ENCODE results near the gene SGPP1. TPM values are rescaled to one million over a fixed set of nuclear protein-coding genes. Genes with fewer than 3 reads are reported as not detected.
"Not testable (repeated sequence)": the region's sequence is repeated elsewhere in the genome, so short reads cannot be mapped to it uniquely, and the experiment has no call there.

The SGPP1 gene
- total and polyA plus RNA-seq, 3 donors from 2014 or later = 16.9 to 30.1 (median 27.6) TPM

- H3K36me3 ChIP-seq (ENCODE audit: low read depth, missing control alignments) = no peaks in the 10 kb centered on the region
- TF ChIP-seq POLR2A (IDR thresholded peaks at IDR 0.05) (no peak), CTCF (IDR thresholded peaks at IDR 0.05) (no peak)
- H3K27me3 ChIP-seq = no peaks in the 10 kb centered on the region
- H3K27ac ChIP-seq = no peak overlapping the region
- H3K4me3 ChIP-seq = no peak overlapping the region
- intact Hi-C loops (cut with DNase I; ENCODE audit: low total_unique reads) = no loop called here
- no peaks in the 10 kb centered on the region for H3K9me3 ChIP-seq
- H3K4me1 ChIP-seq = no peaks in the 10 kb centered on the region
- no peak for DNase-seq
- WGBS, 2 donors = 88 to 91% methylated on average over 4 of the region's 4 CpGs
Measured at GRCh38 chr14:63705561-63706070, 22.2 kb downstream of the SGPP1 start.

- DNase-seq; H3K9me3 ChIP-seq; H3K27me3 ChIP-seq; H3K36me3 ChIP-seq (ENCODE audit: low read depth, missing control alignments); H3K4me1 ChIP-seq; H3K27ac ChIP-seq; intact Hi-C loops (cut with DNase I; ENCODE audit: low total_unique reads); H3K4me3 ChIP-seq: not testable (repeated sequence)
- 92 to 97% methylated on average over 4 of the region's 4 CpGs for WGBS, 2 donors
Measured at GRCh38 chr14:63702530-63702929, 25.3 kb downstream of the SGPP1 start.

GRCh38 chr14:63701606-63702299 is 26.1 kb downstream of the SGPP1 start:
- Histone ChIP-seq H3K9me3 (no peaks in the 10 kb centered on the region), H3K4me3 (no peak overlapping the region), H3K27ac (no peak overlapping the region), H3K27me3 (no peaks in the 10 kb centered on the region), H3K36me3 (ENCODE audit: low read depth, missing control alignments) (no peaks in the 10 kb centered on the region), H3K4me1 (no peaks in the 10 kb centered on the region)
- TF ChIP-seq CTCF (IDR thresholded peaks at IDR 0.05) = no peak
- intact Hi-C loops (cut with DNase I; ENCODE audit: low total_unique reads) = no loop called here
- DNase-seq = no peak
- 97 to 98% methylated on average over 2 of the region's 2 CpGs for WGBS, 2 donors

GRCh38 chr14:63692310-63693020 is 35.4 kb downstream of the SGPP1 start:
- no peak for DNase-seq
- WGBS, 2 donors = 87 to 97% methylated on average over 5 of the region's 5 CpGs
- Histone ChIP-seq H3K36me3 (ENCODE audit: low read depth, missing control alignments) (no peaks in the 10 kb centered on the region), H3K27me3 (no peaks in the 10 kb centered on the region), H3K27ac (no peak overlapping the region), H3K4me1 (no peaks in the 10 kb centered on the region), H3K9me3 (no peaks in the 10 kb centered on the region), H3K4me3 (no peak overlapping the region)
- TF ChIP-seq POLR2A (IDR thresholded peaks at IDR 0.05) = no peak
- TF ChIP-seq CTCF (IDR thresholded peaks at IDR 0.05) = no peak
- intact Hi-C loops (cut with DNase I; ENCODE audit: low total_unique reads) = no loop called here

GRCh38 chr14:63689132-63689531 is 38.7 kb downstream of the SGPP1 start:
- DNase-seq = no peak
- 76 to 82% methylated on average over 3 of the region's 3 CpGs for WGBS, 2 donors
- no peak for TF ChIP-seq CTCF (IDR thresholded peaks at IDR 0.05)
- TF ChIP-seq POLR2A (IDR thresholded peaks at IDR 0.05) = no peak
- Histone ChIP-seq H3K4me3 (no peak overlapping the region), H3K27me3 (no peaks in the 10 kb centered on the region), H3K9me3 (no peaks in the 10 kb centered on the region), H3K27ac (no peak overlapping the region), H3K36me3 (ENCODE audit: low read depth, missing control alignments) (no peaks in the 10 kb centered on the region), H3K4me1 (no peaks in the 10 kb centered on the region)
- intact Hi-C loops (cut with DNase I; ENCODE audit: low total_unique reads) = no loop called here
